Activated CD8-positive, alpha-beta memory T cell treated with anti-CD3 and anti-CD28 coated beads, Interleukin-2, amount 50 U/mL, for 24 hours (primary cell): Measurements from ENCODE around the gene PTK7.
"Not testable (repeated sequence)": the region's sequence is repeated elsewhere in the genome, so short reads cannot be mapped to it uniquely, and the experiment has no call there.

Experiments used
- DNase-seq: peaks from one replicate; pipeline ENCODE4 v3.0.0-alpha.2; 2020; ENCODE audit errors: extremely low read depth

Gene PTK7

GRCh38 chr6:43054206-43054943, 21.7 kb upstream of the PTK7 start:
- DNase-seq = no peak

GRCh38 chr6:43055966-43056365, 20.1 kb upstream of the PTK7 start:
- DNase-seq = no peak

- DNase-seq = no peak
Observed at GRCh38 chr6:43058531-43058930, 17.6 kb upstream of the PTK7 start.

- DNase-seq = peak; percentile 94
Observed at GRCh38 chr6:43059168-43060033, 16.7 kb upstream of the PTK7 start, which contains the start of the genes KLC4 and MRPL2. TSS of gene KLC4 (plus strand) at chr6:43059631. CDS start at chr6:43061336, 1,705 bp downstream. TSS of gene MRPL2 (minus strand) at chr6:43059434. CDS start at chr6:43059381, 53 bp downstream.

- DNase-seq = no peak
Observed at GRCh38 chr6:43060034-43060754, 15.9 kb upstream of the PTK7 start.

- DNase-seq = no peak
Observed at GRCh38 chr6:43060755-43061633, 15.1 kb upstream of the PTK7 start.

- no peak for DNase-seq
Observed at GRCh38 chr6:43061861-43062260, 14.3 kb upstream of the PTK7 start.

GRCh38 chr6:43062818-43063217, 13.3 kb upstream of the PTK7 start:
- no peak for DNase-seq

- DNase-seq = no peak
Observed at GRCh38 chr6:43070028-43070632, 6.0 kb upstream of the PTK7 start.

- DNase-seq = no peak
Observed at GRCh38 chr6:43074847-43075669, 1.1 kb upstream of the PTK7 start.

- no peak for DNase-seq
Observed at GRCh38 chr6:43076464-43077332, 584 bp downstream of the PTK7 start.

GRCh38 chr6:43077333-43077809, 1.3 kb downstream of the PTK7 start:
- DNase-seq = no peak

GRCh38 chr6:43077981-43078511, 1.9 kb downstream of the PTK7 start:
- no peak for DNase-seq

GRCh38 chr6:43078691-43079090, 2.6 kb downstream of the PTK7 start:
- no peak for DNase-seq

- DNase-seq = no peak
Observed at GRCh38 chr6:43081043-43081442, 4.9 kb downstream of the PTK7 start.

GRCh38 chr6:43081922-43082321, 5.8 kb downstream of the PTK7 start:
- not testable (repeated sequence) for DNase-seq

- DNase-seq = no peak
Observed at GRCh38 chr6:43082806-43083655, 6.9 kb downstream of the PTK7 start.
